Esophagus muscularis mucosa (tissue), 4 donors: ENCODE data around the gene OSGIN1. TPM values are rescaled to one million over a fixed set of nuclear protein-coding genes. Genes with fewer than 3 reads are reported as not detected.
A peak's percentile ranks its signal among the peaks of the same experiment; 100 is the strongest.

Source experiments
- DNase-seq: peaks from one replicate; pipeline ENCODE4 v3.0.0-alpha.2; 2017; ENCODE audit errors: extremely low spot score
- H3K27ac ChIP-seq, 4 donors: fragments of 200-600 bp; sonication (generic); replicated peaks in 1 of 4; 1 replicate in 3 of 4; 2 replicates in 1 of 4; pipeline ENCODE4 v1.5.1; 2016 to 2019; ENCODE audit warnings: mild to moderate bottlenecking in 1 of 4
- H3K27me3 ChIP-seq, 4 donors: fragments of 200-600 bp; sonication (generic); one replicate each; pipeline versions ENCODE4 v1.5.1 to v1.6.0; 2016 to 2019
- H3K36me3 ChIP-seq, 4 donors: fragments of 200-600 bp; sonication (generic); one replicate each; pipeline ENCODE4 v1.5.1; 2016 to 2019
- H3K4me1 ChIP-seq, 4 donors: fragments of 200-600 bp; sonication (generic); one replicate each; pipeline ENCODE4 v1.5.1; 2016 to 2019
- H3K4me3 ChIP-seq, 4 donors: fragments of 200-600 bp; sonication (generic); 1 replicate in 2 of 4; 2 replicates in 2 of 4; pipeline ENCODE4 v1.5.1; 2016 to 2019; ENCODE audit warnings: mild to moderate bottlenecking in 4 of 4, moderate library complexity in 1 of 4
- H3K9me3 ChIP-seq, 4 donors: fragments of 200-600 bp; sonication (generic); 1 replicate in 3 of 4; 2 replicates in 1 of 4; pipeline ENCODE4 v1.5.1; 2016 to 2019
- CTCF ChIP-seq, 3 experiments: fragments of 200-600 bp in 2 of 3; fragments of 450-650 bp in 1 of 3; sonication (generic) in 2 of 3; IDR thresholded peaks; one replicate each; pipeline ENCODE4 v1.5.1; 2017 to 2019; ENCODE audit warnings: antibody characterized with exemption in 3 of 3, mild to moderate bottlenecking in 2 of 3, moderate library complexity in 1 of 3
- EP300 ChIP-seq: sonication (generic); formaldehyde crosslinking; IDR thresholded peaks from one replicate; pipeline ENCODE4 v1.6.1; 2017; ENCODE audit warnings: antibody characterized with exemption
- POLR2A ChIP-seq: fragments of 450-650 bp; IDR thresholded peaks from one replicate; pipeline ENCODE4 v1.6.1; 2017; ENCODE audit warnings: antibody characterized with exemption, moderate library complexity, mild to moderate bottlenecking, low read depth
- POLR2AphosphoS5 ChIP-seq, 2 donors: sonication (generic); formaldehyde crosslinking; IDR thresholded peaks; one replicate each; pipeline ENCODE4 v1.6.1; 2017; ENCODE audit warnings: antibody characterized with exemption in 2 of 2
- WGBS: methylation state at CpG from one replicate; pipeline ENCODE4 v1.1.5; 2018; 5-methylcytosine and 5-hydroxymethylcytosine counted together
- intact Hi-C: fragments of 100-400 bp; cut with DNase I; formaldehyde crosslinking; loops from one replicate; pipeline ENCODE4 v1.15.1; 2023
- total RNA-seq, 4 donors: library from RNA; depleted of rRNA; stranded (reverse); fragments of >200 nt; gene quantifications; one replicate each; pipeline versions ENCODE4 v1.1.0 to v1.2.1, GENCODE V29; 2016

Gene OSGIN1
- total RNA-seq, 4 donors from 2014 or later = 7.1 to 17.6 (median 13.8) TPM

GRCh38 chr16:83925957-83926725, 26.9 kb upstream of the OSGIN1 start:
- intact Hi-C loops = loop anchor here (10.0 kb wide), 1 partner anchor 139 kb away; no protein-coding TSS in a partner anchor
- WGBS = 72% methylated on average over 9 of the region's 27 CpGs
- Histone ChIP-seq H3K4me1 (peaks cover 9 to 14% (median 13%) of the 10 kb centered on the region in 4 donors), H3K4me3 (no peak overlapping the region), H3K27me3 (no peaks in the 10 kb centered on the region), H3K27ac (no peak overlapping the region), H3K36me3 (peaks cover 2 to 65% (median 34%) of the 10 kb centered on the region in 4 donors), H3K9me3 (no peaks in the 10 kb centered on the region)
- DNase-seq = no peak
- TF ChIP-seq POLR2AphosphoS5 (IDR thresholded peaks at IDR 0.05) = no peak
- TF ChIP-seq CTCF (IDR thresholded peaks at IDR 0.05) = no peak
- TF ChIP-seq EP300 = no peak
- no peak for TF ChIP-seq POLR2A

DNA sequence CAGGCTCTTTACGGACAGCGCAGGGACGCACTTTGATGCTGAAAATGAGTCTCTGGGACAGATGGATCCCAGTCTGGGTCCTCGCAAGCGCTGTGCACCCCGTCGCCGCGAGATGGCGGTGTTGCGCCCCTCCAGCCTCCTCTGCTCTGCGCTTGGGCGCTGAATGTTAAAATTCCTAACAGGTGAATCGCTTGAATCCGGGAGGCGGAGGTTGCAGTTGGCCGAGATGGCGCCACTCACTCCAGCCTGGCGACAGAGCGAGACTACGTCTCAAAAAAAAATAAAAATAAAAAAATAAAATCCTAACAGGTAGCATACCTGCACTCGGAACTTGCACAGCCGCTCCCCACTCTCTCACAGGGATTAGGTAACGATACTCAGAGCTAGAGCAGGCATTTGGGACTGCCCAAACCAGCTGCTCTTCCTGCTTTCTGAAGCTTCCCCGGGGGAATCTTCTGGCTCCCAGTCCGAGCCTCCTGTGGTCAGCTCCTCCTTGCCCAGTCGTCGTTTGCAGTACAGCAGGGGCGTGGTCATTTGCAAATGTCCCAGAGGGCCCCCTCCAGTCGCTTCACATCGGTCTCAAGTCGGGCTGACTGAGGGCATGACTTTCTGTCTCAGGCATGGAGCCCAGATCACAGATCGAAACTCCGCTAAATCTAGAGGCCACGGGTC, 26.2 kb upstream of the OSGIN1 start:
- no peaks in the 10 kb centered on the region for H3K9me3 ChIP-seq
- H3K4me3 ChIP-seq = no peak overlapping the region
- 24% methylated on average over 35 of the region's 35 CpGs for WGBS
- H3K27ac ChIP-seq = peak overlapping the region in 1 of 4 donors; percentile 15
- peaks cover 9 to 14% (median 13%) of the 10 kb centered on the region in 4 donors for H3K4me1 ChIP-seq
- DNase-seq = no peak
- no peaks in the 10 kb centered on the region for H3K27me3 ChIP-seq
- intact Hi-C loops = loop anchor here (10.0 kb wide), 1 partner anchor 138 kb away; no protein-coding TSS in a partner anchor
- peak; percentile 87 to 99 (median 89) for TF ChIP-seq CTCF (IDR thresholded peaks at IDR 0.05)
- peak; percentile 30 to 49 for TF ChIP-seq POLR2AphosphoS5 (IDR thresholded peaks at IDR 0.05)
- TF ChIP-seq POLR2A = no peak
- peaks cover 2 to 60% (median 28%) of the 10 kb centered on the region in 4 donors for H3K36me3 ChIP-seq

DNA sequence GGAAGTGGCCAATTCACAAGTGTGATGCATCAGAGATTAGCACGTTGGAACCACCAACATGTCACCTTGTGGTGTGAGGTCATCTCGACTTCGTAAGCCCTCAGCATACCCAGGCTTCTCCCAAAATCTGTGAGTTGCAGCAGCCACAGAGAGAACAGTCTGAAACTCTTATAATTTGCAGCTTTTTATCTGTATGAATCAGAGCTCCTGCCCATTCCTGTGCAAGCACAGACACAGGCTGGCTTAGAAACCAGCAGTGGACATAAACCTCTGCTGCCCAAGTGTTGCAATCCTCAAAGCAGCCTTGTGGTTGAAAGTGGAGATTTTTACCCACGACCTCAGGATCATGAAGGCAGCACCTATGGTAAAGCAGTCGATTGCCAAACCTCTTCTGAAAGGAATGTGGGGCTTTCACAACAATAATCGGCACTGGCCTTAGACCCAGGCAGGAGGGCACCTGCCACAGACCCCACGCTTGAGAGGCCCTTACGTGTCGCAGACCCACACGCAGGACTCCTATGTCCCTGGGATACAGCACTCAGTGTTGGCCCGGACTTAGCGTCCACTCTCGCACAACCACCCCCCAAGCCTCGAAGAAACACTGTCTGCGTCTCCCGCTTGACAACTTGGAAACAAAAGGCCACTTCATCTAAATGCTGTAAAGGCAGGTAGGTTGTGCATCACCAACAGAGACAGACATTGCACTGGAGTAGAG, 24.5 kb upstream of the OSGIN1 start:
- no peaks in the 10 kb centered on the region for H3K9me3 ChIP-seq
- peaks cover 9 to 14% (median 13%) of the 10 kb centered on the region in 4 donors for H3K4me1 ChIP-seq
- no peak overlapping the region for H3K4me3 ChIP-seq
- H3K27ac ChIP-seq = no peak overlapping the region
- intact Hi-C loops = loop anchor here (10.0 kb wide), 1 partner anchor 136 kb away; no protein-coding TSS in a partner anchor
- 82% methylated on average over 16 of the region's 16 CpGs for WGBS
- no peaks in the 10 kb centered on the region for H3K27me3 ChIP-seq
- TF ChIP-seq EP300 (no peak), POLR2AphosphoS5 (IDR thresholded peaks at IDR 0.05) (no peak), CTCF (IDR thresholded peaks at IDR 0.05) (no peak), POLR2A (no peak)
- no peak for DNase-seq
- H3K36me3 ChIP-seq = peaks cover 2 to 48% (median 21%) of the 10 kb centered on the region in 4 donors

- intact Hi-C loops = loop anchor here (10.0 kb wide), 1 partner anchor 135 kb away; no protein-coding TSS in a partner anchor
- H3K36me3 ChIP-seq = peaks cover 2 to 33% (median 8%) of the 10 kb centered on the region in 4 donors
- no peak for DNase-seq
- no peaks in the 10 kb centered on the region for H3K9me3 ChIP-seq
- TF ChIP-seq POLR2AphosphoS5 (IDR thresholded peaks at IDR 0.05) (no peak), POLR2A (no peak), EP300 (no peak), CTCF (IDR thresholded peaks at IDR 0.05) (no peak)
- WGBS = 77% methylated on average over 11 of the region's 17 CpGs
- H3K4me3 ChIP-seq = no peak overlapping the region
- no peaks in the 10 kb centered on the region for H3K27me3 ChIP-seq
- no peak overlapping the region for H3K27ac ChIP-seq
- peaks cover 9 to 14% (median 13%) of the 10 kb centered on the region in 4 donors for H3K4me1 ChIP-seq
These were observed 23.1 kb upstream of the OSGIN1 start for GRCh38 chr16:83929811-83930555.
